Stimulated activated CD8-positive, alpha-beta memory T cell treated with anti-CD3 and anti-CD28 coated beads, Interleukin-7, amount 100 ng/mL, for 48 hours (primary cell): ENCODE results near the gene SLC44A1.

Experiments used
- DNase-seq, 2 donors: peaks; one replicate each; pipeline ENCODE4 v3.0.0-alpha.2; 2020; ENCODE audit warnings: low read depth in 1 of 2; ENCODE audit errors: extremely low read depth in 1 of 2

The SLC44A1 gene

DNA sequence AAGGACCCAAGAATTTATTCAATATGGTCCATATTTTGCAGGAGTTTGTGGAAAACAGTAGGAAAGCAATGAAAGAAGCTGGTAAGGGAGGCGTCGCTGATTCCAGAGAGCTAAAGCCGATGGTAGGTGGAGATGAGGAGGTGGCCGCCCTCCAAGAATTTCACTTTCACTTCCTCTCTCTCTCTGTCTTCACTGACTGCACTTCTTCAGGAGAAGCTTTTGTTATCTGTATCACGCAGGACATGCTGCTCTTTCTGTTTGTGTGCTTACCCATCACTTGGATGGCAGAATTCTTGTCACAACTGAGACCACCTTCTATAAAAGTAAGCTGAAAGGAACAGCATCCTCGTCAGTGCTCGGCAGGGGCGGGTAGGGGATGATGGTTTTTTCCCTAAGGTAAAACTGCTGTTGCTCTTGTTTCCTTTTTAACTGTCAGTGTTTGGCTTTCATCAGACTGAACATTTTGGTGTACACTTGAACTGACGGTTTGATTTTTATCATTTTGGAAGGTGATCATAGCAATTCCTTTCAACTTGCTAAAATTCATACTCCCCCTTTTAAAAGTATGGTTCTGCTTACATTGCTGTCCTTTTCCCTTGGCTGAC lies 141.0 kb downstream of the SLC44A1 start:
- no peak for DNase-seq

DNA sequence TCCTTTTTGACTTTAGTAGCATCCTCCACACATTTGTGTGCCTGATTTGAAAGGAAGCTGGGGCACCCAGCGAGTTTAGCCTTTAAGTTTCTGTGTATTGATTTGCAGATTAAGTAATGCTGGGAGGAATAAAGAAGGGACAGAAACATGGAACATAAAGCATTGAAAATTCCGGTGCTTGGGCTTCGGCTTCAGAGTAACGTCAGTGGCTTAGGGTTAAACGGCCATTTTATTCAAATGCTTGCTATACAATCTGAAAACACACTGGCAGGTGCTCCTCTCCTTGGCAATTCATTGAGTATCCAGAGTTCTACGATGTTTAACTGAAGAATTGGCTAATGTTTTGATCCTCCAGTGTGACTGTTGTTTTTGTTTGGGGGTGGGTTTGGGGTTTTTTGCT lies 145.3 kb downstream of the SLC44A1 start:
- DNase-seq, result no peak

DNA sequence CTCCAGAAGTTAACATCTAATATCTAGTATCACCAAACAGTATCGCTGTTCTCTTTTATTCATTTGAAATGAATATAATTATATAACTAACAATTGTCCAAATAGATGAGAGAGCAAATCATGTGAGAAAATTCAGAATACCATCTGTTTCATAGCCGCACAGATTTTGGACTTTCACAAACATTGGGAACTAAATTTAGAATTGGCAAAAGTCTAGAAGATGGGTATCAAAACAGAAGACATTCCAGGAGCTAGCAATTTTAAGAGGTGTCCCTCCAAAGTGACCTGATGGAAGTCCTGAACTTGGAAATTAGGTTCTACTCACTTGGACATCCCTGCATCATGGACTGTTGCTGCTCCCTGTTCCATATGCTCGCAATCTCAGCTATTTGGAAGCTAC lies 146.4 kb downstream of the SLC44A1 start:
- DNase-seq, result no peak

DNA sequence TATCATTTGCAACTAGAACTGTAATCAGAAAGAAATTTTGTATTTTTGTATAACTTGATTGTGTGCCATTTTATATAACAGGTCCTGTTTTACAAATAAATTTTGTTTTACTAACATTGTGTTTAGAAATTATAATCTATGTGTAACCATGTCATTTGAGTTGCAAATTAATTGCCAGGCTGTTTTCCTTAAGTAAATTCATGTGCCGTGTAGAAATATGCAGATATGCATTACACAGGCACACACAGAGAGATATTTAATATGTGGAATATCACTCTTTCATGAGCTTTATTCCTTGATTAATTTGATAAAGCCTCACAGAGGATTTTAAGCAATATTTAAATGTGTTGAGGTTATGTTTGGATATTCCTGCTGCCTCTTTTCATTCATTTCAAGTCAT lies 146.8 kb downstream of the SLC44A1 start:
- no peak for DNase-seq

DNA sequence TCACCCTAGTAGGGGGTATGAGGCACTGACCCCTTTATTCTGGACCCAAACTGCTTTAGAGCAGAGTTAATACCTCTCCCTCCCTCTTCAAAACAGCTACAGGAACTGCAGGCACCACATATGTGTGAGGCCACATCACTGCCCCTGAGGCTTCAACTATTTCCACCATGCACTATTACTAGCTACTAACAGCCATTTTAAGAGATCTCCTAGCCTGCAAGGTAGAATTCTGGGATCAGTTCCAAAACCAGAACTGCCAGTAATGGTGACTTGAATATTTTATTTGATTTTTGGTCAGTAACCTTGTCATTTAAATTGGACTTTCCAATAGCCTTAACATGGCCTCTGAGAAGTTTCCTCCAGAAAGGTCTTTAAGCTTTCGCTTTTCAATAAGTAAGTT lies 148.1 kb downstream of the SLC44A1 start:
- DNase-seq, result no peak

DNA sequence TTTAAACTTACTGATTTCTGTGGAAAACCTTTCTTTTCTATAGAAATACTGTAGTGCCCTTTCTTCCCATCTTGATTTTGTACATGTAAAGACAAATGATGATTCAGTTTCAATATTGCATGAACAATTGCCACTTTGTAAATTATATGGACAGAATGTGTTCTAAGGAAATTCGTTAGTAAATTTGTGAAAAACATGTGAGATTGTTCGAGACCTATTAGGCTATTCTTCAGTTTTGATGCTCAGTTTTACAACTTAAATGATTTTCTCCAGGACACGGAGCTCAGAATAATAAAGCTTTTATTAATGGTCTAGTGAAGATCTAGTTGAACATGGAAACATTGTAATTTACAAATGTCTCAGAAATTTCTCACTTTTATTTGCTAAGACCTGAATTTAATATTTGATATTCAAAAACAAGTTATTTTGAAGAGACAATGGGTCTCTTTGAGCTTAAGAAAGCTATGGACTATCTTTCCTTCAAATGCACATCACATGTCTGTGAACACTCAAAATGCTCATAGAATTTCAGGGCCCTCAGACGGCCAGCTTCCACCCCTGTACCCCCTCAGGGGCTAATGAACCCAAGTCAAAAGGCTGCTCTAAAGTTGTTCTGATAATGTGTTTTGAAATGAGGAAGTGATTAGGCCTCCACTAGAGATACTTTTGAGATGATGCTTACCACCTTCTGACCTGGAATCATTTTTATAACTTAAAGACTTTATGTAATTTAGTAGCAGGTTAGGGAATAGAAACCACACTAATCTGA lies 149.3 kb downstream of the SLC44A1 start:
- DNase-seq, result no peak

DNA sequence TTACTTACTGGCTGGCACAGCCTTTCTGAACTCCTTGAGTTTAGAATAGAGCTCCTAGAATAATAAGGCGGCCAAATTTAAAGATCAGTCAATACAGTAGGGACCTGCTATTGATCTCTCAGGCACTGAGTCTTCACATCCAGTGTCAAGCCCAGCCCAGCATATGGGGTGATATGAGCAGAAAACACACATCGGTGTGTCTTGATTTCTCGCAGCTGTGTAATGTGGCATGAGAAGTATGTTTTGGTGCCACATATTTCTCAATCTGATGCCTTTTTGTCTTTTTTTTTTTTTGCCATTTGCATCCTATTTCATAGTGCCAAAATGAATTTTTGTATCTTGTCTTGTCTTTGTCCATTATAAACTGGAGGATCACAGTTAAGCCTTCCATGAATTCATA lies 152.0 kb downstream of the SLC44A1 start:
- no peak for DNase-seq

DNA sequence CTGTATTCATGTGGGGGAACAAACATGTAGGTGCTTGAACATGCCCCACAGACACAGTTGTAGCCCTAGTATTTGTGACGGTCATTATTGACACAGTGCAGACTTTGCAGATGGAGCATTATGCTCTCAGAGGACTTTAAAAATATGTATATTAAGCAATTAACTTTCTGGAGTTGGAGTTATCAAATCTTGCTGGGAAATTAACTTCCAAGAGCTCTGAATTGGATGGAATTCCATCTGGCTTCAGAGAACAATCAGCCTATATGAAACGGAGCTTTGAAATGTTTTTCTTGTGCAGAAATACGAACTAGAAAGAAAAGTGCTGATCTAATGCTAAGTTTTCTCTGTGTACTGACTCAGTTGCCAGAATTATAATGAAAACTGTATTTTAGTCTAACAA lies 152.4 kb downstream of the SLC44A1 start:
- DNase-seq, result no peak

DNA sequence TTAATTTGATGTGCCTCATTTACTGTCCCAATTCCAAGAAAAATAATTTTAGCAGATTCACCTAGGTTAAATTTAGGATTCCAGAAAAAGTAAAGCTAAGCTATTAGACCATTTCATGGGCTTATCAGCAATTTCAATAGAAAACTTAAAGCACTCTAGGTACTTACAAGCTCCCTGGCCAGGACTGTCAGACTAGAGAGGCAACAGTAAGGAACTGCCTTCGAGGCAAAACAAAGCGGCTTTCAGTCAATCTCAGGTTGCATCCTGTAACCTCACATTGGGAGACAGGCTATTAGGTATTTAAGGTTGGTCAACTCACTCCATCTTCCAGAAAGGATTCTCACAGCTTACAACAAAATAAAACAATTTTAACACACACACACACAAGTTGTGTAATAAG lies 154.7 kb downstream of the SLC44A1 start:
- DNase-seq, result no peak

DNA sequence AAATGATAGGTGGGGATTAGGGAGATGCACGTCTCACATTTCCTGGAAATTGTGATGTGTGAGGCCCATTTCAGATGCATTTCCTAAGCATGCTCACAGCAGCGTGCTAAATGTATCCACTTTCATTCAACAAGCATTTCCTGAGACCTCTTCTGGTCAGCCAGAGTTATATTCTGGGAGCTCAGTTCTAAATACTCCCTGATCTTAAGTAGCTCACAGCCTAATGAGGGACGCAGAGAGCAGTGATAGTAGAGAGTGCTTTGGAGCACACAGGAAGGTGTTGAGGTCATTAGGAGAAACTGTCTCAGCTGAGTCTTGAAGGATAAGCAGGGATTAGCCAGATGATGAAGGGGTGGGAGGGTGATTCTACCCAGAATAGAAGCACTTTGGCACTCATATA lies 157.2 kb downstream of the SLC44A1 start:
- DNase-seq, result no peak

DNA sequence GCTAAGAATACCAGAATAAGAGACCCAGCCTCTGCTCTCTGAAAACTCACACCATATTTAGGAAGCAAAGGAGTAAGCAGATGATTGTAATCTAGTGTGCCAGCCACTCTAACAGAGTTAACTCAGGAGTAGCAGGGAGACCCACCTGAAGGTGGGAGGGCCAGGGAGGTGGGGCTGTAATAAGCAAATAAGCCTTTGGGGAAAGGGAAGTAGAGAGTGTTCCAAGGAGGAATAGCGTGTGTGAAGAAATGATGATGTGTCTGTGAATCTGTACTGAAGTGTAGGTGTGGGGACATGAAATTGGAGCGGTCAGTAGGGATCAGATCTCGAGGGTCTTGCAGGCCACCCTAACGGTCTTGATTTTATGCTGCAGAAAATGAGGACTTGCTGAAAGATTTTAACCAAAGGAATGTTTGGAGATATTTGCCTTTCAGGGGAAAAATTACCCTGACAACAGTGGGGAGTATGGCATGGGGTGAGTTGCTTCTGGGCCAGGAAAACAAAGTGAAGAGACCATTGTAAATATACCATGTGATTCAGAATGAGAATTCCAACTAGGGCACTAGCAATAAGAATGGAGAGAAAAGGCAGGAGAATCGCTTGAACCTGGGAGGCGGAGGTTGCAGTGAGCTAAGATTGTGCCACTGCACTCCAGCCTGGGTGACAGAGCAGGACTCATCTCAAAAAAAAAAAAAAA lies 159.2 kb downstream of the SLC44A1 start:
- no peak for DNase-seq

DNA sequence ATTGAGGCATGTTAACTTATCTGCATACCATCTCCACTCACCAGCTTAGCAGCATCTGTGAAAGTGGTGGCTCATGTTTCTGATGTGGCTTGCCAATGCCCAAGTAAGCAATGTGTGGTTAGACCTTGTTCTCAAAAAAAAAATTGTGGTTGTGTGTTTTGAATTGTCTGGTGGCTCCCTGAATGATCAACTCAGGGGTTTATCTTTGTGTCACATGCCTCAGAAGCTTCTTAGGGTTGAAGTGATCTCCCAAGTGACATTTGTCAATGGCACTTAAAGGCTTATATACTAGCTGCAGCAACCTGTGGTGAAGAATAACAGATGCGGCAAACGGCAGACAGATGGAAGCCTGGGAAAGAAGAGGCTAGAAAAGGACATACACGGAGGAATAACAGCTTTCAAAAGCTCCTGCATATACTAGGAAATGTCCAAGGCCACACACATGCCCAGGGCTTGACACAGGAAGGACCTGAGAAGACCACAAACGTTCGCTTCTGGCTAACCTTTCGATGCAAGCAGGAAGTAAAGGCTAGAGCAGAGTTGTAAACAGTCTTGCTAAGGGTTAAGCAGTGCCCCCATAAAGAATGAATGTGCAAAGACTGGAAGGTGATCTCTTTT lies 161.2 kb downstream of the SLC44A1 start:
- DNase-seq, result peak in 1 of 2 donors; percentile 57

DNA sequence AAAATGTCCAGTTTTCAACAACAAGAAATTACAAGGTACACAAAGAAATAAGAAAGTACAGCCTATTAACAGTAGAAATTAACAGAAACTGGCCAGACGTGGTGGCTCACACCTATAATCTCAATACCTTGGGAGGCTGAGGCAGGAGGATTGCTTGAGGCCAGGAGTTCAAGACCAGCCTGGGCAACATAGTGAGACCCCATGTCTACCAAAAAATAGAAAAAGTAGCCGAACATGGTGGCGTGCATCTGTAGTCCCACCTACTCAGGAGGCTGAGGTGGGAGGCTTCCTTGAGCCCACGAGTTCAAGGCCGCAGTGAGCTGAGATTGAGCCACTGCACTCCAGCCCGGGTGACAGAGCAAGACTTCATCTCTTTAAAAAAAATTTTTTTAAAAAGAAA lies 161.9 kb downstream of the SLC44A1 start:
- DNase-seq, result no peak

DNA sequence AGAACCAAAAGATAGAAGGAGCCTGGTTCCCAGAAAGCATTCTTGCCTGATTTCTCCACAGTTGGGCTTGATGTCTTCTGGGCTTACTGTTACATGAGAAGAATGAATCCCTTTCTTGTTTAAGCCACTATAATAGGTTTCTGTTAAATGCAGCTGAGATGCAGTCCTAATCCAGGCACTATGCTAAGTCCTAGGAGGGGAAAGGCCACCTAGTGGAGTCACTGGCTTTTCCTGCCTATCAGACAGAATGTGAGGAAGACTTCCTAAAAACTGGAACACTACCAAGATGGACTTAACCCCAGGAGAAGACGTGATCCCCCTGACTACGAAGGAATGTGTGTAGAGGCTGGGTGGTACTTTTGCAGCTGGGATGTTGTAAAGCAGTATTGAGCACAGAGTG lies 169.1 kb downstream of the SLC44A1 start:
- no peak for DNase-seq

DNA sequence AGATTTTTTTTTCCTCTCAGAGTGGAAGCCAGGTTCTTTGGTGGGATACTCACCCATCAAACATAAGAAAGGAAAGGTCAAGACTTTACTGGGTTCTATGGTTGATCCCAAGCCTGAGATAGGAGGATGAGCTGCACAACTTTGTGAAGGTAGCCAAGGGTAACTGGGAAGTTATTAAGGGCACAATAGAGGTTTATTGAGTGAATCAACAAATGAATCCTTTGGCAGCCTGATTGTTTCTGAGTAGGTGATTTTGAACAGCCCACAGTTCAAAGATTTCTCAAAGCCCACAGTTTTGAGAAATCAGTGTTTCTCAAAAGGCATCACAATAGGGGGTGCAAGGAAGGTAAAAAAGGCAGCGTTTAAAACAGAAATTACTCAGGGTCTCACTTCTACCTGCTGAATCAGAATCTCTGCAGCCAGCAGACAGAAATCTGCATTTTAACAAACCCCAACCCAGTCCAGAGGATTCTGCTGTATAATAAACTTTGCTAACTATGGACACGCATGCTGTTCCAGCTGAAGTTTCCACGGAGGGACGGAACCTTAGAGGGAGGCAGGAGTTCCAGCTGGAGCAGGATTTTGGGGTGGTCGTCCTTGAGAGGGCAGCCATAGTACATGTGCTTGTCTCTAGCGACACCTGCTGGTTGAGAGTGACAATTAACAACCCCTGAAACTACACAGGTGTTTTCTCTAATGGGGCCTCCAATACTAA lies 170.7 kb downstream of the SLC44A1 start:
- DNase-seq, result peak in 1 of 2 donors; percentile 25

DNA sequence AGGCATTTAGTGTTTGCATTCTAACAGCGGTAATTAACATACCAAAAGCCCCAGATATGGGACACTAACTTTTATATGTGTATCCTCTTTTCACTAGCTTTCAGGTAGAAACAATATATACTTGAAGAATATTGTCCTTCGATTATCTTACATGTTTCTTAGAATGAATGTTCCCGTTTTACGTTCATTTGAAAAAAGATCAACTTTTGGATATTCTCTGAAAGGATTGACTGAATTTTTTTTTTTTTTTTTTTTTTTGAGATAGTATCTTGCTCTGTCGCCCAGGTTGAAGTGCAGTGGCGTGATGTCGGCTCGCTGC lies 171.2 kb downstream of the SLC44A1 start:
- no peak for DNase-seq

DNA sequence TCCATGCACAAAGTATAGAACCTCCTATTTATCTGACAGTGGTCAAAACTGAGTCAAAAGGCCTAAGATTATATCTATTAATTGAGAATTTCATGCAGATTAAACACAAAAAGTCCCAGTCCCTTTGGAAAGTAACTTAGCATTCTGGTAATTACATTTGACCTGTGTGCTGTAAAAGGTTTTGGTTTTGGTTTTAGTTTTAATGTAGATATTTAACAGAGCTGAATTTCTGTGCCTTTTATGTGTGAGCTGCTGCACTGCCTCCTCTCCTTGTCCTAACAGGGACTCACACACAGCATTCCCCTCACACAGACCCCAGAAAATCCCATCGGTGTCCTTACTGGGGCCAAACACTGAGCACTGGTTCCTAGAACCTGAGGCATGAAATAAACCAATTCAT lies 172.4 kb downstream of the SLC44A1 start:
- DNase-seq, result no peak

DNA sequence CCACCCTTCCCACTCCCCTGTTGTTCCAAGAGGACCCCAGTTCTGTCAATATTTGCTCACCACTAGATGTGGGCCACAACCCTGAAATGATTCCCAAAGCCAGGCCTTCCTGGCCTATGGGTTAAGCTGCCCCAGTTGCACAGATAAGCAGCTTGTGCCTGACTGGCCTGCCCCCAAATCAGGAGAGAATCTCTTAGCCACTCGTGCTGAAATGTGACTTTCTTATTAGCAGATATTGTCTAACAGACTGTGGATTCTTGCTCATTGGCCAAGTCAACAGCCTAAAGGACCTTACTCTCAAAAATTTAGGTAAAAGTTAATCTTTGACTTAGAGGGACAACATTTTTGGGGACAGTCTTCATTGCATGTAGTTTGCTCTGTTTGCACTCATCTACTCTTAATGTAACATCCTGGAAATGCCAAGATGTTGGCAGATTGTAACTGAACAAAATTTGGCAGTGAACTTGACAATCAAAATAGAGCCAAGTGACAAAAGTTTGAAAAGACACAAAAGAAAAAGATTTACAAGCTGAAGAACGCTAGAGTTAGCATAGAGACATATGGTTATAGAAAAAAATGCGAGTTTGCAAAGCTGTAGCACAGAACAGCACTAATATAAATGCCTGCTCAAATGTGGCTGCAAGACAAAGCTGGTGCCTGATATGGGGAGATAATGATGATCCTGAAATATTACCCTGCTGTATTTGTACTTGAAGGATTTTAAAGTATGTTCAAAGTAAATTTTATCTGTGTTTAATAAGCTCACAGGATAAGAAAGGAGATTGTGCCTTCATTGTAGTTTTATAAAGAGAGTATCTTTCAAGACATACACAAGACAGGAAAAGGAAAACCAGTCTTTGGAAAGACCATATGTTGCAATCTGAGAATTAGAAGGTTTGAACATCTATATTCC lies 174.4 kb downstream of the SLC44A1 start:
- DNase-seq, result no peak

DNA sequence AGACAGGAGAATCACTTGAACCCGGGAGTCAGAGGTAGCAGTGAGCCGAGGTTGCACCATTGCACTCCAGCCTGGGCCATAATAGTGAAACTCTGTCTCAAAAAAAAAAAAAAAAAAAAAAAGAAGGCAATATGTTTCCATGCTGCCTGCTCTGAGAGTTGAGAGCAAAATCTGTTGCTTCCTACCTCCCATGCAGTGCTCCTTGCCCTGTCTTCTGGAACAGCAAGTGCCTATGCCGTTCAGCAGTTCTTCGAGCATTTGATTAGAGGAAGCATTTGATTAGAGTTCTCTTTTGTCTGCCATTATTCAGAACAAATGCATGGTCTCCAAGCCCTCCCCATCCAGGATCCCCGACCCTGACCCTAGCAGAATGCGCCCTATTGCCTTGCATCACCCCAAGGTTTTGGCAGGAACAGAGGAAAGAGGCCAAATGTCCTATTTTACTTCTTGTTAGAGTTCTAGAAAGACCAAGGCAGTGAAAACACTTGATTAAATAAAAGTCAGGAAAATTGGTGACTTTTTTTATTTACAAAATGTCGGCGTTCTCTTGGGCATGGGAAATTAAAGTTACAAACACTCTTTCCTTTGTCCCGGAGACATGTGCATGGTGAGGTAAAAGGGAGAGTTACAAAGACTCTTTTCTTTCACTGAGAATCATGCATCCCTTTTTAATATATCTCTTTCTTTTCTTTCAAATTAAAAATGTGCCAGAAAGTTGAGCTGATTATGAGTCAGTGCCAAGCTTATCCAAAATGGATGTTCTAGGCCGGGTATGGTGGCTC lies 175.6 kb downstream of the SLC44A1 start:
- no peak for DNase-seq
